ENCODE results near the gene RASSF8.

RASSF8 gene

DNA sequence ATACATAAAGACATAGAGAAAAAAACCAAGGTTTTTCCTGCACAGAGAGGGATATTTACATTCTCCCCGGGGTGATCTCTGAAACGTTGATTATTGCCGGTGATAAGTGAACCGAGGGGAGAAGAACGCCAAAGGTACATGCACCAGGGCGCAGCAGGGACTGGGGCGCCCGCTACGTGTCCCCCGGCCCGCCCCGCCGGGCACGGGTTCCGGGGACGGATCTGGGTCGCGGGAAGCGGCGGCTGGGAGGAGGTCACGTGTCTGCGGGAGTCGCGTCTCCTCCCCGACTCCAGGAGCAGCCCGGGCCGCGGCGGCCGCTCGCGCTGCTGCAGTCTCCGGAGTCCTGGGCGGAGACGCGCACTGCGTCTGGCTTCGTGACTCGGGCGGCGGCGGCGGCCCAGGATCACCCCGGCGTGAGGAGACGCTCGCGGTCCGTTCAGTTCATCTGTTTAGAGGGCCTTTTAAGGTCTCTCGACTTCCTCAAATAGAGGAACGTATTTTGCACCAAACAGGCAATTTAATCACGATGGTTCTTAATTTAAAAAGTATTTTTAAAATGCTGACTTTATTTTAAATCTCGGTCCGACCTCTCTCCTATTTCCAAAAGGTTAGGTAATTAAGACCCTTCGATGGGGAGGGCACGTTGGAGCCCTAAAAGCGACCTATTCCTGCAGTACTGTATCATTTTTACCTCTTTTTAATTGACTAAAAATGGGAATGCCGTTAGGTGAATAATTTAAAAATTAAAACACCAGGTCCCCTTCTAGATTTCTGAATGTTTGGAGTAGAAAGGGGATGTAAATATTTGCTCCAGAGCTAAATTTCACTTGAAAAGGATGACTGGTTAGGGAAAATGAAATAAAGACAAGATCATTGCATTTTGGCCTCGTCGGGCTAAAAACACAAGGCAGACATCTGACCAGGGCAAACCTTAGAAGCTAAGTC is 168.1 kb downstream of the RASSF8 start:
- DNase-seq (ENCODE audit: low spot score) = peak; percentile 87

DNA sequence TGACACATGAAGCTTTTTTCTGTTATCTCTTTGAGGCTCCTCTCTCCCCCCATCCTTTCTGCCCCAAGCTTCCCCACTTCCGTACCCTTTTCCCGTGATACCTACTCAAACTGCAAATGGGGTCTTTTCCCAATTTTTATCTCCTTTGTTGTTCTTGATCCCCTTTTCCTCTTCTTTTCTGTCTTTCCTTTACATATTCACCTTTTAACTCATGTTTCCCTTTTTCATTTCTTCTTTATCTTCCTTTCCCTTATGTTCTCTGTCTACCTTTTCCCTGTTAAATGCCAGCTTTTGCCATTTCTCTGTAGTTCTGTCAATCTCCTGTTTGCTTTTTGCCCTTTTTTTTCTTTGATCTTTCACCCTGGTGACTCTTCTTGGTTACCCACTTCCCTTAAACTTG is 168.9 kb downstream of the RASSF8 start:
- no peak for DNase-seq (ENCODE audit: low spot score)

DNA sequence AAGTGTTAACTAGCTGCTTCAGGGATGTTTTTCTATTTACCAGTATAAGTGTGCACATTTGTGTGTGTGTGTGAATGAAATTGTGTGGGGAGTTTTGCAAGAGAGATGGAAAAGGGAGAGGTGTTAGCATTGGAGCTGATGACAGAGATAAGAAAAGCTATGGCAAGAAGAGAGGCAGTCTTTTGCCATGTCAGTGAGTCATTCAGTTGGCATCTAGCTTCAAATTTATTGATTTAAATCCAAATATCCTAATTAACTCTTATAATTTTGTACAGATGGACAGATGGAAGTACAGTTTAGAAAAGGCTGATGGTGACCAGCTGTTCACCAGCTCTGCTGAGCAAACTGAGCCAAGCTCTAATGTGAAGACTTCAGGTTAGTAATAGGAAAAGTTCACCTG is 169.7 kb downstream of the RASSF8 start:
- no peak for DNase-seq (ENCODE audit: low spot score)

Data from iPS-NIHi11 (cell line).